TTC549 (cell line): ENCODE measurements around the gene NISCH.

Source experiments
- FAIRE-seq: peaks from 2 replicates; lab custom pipeline; 2012; peaks lifted over from hg19 to GRCh38; lab: Jason Lieb, UNC

The NISCH gene

DNA sequence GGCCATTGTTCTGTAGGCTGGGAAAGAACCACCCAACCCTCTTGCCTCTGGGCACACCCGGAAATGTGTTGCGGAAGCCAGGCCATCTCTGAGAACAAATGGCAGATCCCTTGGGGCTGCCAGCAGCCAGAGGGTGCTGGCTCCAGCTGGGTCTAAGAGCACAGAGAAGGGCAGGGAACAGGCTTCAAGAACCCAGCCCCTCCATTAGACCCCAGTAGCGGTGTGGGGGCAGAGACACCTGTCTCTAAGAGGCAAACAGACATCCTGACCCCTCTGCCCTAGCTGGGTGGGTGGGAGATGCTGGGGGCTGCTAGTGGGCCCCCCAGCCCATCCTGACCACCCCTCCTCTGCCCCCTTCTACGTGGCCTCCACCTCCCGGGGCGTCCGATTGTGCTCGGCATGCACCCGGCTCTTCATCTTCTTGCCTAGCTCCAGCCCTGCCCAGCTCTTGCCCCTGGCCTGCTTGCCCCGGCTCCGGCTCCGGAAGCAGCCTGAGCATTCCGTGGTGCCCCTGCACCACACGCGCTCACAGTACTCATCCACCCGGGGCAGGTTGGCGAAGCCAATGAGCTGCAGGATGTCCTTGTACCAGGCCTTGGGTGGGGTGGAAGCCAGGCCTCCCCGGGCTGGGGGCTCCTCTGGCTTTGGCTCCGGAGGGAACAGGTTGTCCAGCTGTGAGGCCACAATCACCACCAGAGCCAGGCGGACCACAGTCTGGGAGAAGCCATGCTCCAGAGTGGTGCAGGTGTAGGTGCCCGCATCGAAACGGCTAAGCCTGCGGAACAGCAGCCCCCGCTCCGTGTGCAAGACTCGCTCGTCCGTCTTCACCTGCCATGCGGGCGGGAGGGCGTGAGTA lies 19.9 kb upstream of the NISCH start:
- FAIRE-seq, result no peak

DNA sequence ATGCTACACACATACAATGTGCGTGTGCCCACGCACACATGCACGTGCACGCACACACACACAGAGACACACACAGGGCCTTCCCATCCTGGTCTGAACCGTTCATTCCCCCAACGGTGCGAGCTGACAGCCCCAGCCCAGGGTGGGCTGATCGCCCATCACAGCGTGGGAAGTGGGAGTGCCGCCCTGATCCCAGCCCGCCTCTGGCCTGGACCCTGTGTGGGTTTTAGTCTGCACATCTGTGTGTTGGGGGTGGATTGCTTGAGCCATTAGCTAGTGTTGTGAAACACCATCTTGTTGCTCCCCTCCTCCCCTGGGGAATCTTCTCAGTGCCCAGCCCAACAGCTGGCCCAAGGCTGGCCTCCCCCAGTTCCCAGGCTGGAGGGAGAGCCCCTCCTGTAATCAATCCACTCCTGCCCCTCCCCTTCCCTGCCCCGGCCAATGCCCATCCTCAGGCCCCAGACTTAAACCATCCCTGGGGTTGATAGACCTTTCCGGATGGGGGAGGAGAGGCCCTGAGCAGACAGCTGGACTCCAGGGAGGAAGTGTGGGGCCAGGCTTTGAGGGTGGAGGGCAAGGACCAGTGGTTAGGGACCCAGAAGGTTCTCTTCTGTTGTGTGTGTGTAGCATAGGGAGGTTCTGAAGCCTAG lies 18.8 kb upstream of the NISCH start:
- no peak for FAIRE-seq

DNA sequence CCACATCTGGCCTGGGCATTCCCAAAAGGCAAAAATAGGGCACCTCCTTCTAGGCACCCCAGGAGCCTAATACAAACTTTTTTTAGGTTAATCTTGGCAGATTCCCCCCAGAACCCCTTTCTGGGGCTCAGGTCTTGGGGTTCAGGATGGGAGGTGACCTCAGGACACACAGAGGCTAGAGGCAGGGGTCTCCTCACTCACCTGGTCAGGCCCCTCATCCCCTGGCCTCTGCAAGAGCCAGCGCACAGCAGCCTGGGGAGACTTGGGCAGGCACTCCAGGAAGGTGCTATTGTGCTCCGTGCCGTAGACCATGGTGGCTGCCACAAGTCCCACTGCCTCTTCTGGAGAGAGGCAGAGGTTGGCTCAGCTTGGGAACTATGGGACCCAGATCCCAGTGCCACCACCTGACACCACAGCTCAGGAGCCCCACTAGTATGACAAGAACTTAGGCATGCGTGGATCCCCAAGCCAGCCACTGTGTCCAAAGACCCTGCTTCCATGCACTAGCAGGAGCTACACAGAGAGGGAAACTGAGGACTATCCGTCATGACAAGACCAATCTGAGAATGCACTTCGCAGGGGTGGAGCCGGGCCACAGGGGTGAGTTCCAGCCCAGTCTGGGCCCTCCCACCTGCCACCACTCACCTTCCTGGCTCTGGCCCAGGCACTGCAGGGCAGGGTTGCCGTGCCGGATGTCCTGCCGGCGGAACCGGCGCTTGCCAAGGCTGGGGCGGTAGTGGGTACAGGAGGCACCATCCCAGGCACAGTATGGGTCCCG lies 17.9 kb upstream of the NISCH start:
- FAIRE-seq, result no peak

DNA sequence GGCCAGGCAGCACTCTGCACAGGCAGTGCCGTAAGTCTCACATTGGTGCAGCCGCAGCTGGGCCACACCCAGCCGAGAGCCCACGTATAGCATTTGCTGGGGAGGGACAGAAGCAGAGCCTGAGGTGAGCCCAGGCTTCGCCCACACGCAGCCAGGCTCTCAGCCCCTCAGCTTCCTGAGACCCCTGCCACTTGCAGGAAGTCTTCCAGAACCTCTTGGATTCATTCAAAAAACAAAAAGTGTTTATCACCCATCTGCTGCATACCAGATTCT lies 17.4 kb upstream of the NISCH start:
- no peak for FAIRE-seq

DNA sequence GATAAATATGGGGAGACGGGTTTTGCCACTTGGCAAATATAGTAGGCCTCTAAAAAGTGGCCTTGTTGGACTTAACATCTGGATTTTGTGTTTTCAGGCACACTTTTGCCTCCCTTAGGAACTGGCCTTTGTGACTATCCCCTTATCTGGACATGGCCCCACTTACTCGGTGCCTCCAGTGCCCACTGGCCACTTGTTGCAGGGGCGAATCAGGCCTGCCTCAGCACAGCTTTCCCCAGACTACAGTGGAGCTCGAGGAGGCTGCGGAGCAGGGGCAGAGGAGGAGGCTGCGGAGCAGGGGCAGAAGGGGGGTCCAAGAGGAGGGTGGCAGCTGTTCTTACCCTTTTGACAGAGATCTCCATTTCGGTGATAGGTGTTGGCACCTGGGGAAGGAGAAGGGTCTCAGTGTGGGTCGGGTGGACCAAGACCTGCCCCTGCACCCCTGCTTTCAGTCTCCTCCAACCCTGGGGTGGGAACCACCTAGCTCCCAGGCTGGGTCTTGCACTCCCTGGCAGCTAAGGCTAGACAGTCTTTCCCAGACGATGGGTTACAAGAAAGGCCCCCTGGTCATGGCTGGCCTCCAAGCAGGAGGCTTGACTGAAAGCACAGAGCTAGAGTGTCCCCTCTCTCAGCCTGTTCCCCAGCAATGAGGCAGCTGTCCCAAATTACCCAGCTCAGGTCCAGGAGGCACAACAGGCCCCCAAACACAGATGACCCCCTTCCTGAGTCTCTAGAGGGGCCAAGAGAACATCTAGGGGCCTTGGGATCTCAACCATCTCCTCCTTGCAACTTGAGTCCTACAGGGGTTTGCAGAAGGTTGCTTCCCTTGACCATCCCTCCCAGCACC lies 16.6 kb upstream of the NISCH start:
- FAIRE-seq, result no peak

DNA sequence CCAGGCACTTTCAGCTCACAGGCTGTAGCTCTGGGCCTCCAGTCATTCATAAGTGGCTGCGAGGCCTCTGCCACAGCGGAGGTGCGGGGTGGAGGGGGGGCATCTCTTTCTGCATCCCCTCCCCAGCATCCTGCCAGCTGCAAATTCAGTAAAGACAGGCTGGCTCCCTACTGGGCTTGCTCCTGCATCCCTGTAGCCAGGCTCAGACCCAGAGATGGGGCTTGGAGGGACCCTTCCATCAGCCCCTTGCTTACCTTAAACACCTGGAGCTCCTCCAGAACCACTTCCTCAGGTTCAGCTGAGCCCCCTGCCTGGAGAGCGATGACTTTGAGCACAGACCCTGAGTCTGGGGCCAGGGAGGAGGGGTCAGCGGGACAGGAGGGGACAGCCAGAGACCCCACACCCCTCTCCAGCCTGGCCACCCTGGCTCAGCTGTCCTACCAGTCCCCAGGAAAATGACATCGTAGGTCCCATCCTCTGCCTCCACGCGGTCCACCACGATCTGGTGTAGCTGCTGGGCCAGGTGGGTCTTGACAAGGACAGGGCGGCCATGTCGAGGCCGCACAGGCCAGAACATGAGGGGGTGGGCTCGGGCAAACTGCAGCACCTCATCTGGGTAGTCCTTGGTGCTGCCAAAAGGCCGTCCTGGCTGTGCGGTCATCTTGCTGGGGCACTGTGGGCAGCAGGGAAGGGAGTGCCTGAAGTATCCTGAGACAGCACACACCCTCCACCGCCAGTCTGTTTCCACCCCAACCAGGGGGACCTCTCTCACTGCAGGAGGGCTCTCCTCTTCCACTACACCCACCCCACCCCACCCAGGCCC lies 15.8 kb upstream of the NISCH start:
- FAIRE-seq, result no peak

DNA sequence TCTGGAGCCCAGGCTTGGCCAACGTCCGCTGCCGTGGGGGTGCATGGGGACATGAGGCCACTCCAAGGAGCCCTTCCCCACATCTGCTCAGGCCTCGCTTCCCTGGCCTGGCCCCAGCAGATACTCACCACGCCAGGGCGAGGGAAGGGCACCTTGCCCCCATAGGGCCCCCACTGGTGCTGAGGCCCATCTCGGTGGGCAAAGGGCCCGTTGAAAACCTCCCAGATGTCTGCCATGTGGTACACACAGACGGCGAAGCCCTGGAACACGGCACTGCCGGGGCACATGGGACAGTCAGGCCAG lies 15.2 kb upstream of the NISCH start:
- FAIRE-seq, result no peak

DNA sequence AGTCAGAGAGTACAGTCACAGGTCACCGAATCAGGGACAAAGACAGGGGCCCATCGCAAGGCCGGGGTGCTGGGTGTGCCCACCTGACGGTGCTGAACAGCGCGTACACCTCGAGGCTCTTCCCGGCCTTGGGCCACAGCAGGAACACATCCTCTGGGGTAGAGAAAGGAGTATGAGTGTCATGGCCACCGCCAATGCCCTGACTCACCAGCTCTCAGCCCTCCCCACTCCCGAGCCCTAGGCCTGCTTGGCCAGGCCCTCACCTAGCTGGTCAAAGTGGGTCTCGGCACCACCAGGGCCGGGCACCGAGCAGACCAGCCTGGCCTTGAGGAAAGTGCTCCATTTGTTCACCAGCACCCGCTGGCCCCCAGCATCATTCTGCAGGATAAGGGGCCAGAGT lies 14.7 kb upstream of the NISCH start:
- FAIRE-seq, result no peak

DNA sequence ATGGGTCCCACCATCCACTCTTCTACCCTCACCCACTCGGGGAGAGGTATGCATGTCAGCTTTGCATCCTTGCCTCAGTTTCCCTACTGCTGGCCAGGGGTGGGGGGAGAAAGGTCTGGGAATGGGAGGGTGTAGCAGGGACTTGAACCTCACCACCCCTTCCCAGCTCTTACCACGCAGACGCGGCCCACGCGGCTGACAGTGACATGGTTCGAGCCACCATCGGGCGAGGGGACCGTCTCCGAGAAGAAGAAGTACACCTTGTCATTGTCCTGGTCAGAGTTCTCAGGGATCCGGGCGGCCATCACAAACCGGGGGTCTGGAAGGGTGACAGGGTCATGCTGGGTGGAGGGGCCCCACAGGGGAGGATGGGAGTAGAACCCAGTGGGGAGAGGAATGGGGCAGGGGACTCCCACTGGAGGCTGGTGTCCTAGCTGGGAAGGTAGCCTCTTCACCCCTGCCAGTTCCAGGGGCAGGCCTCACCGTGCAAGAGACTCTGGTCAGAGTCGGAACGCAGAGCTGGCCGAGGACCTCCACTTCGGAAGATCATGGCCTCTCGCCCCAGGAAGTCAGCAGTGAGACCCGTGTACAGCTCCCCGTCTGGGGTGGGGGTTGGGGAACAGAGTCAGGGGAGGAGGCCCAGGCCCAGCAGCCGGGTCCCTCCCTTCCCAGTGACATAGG lies 14.2 kb upstream of the NISCH start:
- no peak for FAIRE-seq

DNA sequence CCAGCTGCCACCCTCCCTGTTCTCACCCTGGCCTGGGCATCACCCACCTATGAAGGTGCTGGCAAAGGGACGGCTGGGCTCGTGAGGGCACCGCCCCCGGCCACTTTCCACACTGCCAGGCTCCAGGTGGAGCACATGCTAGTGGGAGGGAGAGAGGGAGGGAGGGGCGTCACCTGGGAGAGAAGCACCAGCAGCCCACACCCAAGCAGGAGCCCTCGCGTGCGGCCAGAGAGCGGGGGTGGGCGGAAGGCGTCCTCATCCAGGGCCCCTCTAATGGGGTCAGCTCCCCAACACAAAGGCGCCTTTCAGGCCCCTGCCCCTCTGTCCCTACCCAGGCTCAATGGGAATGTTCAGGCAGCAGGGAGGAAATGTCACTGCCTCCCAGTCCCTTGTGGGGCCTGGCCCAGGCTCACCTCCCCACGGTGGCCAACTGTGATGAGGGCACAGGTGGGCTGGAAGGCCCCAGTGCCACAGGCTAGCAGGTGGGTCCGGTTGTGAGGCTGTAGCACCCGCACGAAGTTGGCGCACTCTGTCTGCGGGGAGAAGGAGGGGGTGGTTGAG lies 13.6 kb upstream of the NISCH start:
- FAIRE-seq, result no peak

DNA sequence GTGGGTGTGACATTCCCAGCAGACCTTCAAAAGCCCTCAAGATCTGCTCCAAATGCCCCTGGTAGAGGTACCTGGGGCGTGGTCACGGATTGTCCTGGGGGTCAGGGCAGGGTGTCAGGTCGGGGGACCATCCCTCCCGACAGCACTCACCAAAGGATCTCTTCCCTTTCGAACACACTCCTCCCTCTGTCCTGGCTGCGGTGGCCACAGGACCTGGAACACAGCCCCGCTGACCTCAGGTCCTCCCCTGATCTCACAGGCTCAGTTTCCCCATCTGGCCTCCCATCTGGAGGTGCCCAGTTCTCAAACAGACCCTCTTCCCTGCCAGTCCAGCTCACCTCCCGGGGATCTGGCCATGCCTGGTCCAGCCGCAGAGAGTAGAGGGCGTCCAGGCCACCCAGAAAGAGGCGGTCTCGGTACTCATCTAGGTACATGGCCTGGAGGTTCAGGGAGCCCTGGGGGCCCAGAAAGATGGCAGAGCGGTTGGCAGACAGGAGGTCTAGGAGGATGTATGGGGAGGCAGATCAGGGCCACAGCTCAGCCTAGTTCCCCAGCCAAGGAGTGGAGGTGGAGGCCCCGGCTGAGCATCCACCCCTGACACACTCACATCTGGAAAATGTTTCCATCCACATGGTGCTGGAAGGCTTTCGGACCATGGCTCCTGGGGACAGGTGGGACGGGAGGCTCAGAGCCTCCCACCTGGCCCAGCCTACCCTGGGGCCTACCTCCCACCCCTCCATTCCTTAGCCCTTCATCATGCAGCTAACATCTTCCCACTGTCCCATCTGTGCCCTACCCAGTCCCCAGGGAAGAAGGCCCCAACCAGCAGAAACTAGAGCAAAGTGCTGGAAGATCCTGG lies 12.8 kb upstream of the NISCH start:
- FAIRE-seq, result no peak

DNA sequence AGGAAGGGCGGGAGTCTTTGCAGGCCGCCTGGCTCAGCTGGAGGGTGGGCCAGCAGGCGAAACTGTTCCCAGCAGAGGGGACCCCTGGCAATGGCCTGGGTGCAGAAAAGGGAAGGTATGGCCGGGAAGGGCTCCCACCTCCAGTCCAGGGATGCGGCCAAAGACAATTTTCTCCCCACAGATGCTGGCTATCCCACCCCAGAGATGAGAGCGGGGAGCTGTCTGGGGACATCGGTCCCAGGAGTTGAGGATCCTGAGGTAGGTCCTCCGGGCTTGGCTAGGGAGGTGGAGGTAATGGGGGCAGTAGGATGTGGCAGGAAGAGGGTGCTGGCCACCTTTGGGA lies 12.2 kb upstream of the NISCH start:
- no peak for FAIRE-seq

DNA sequence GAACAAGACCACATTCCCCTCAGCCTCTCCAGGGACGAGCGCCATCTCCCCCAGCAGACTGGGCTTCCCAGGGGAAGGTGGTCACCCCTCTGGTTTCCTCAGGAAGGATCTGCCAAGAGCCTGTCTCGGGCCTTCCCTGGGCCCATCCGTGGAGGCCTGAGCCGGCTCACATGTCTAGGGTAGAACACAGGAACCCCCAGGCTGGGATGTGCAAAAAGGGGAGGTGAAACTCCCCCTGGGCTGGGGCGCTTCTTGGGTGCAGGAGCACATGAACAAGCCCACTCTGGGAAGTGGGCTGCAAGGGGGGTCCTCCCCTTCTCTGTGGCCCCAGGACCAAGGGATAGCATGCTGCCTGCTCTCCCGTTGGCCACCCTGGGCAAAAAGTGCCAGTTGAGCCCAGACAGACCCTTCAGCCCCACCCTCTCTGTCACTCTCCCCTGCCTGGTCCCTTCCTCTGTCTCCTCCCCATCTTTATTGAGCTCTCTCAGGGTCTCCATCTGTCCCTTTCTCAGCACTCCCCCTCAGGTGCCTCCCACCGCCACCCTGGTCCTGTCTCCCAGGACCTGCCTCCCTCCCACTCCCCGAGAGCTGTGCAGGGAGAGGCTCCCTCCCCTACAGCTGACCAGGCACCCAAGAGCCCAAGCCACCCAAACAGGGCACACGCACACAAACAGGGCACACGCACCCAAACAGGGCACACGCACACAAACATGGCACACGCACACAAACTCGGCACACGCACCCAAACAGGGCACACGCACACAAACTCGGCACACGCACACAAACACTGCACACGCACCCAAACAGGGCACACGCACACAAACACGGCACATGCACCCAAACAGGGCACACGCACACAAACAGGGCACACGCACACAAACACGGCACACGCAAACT lies 11.4 kb upstream of the NISCH start:
- FAIRE-seq, result no peak

DNA sequence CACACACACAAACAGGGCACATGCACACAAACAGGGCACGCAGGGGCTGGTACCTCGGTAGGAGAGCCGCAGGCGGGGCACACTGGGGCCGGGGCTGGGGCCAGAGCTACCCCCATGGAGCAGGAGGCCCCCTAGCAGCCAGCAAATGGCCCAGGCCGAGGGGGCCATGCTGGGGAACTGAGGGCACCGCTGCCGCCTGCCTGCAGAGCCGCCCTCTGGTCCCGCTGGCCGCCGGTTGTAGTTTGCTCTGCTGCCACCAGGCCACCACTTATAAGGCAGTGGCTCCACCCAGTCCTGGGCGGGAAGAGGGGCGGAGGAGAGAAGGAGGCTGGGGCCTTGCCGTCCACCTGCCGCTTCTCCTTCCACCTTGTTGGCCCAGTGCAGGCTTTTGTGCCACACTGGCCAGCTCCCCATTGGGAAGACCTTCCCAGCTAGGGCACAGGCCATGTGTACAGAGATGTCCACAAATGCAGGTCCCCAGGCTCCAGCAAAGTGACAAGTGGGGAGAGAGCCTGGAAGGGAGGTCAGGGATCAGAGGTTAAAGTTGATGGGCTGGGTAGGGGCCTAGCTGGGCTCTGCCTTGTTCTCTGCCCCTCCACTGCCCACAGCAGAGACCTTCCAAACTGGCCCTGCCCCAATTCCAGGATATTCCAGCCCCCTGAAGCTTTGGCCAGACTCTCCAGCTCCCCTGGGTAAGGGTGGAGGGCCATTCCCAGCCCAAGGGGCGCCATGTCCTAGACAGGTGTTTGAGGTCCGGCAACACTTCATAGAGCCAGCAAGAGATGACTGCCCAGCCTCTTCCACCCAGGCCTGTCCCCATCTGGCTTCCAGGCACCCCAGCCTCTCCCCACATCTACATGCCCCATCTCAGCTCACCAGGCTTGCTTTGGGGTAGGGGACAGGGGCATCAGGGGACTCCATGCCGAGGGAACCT lies 10.3 kb upstream of the NISCH start, which contains the start of gene SEMA3G:
Gene SEMA3G (minus strand): TSS at position 244 of the 934 bp plus-strand sequence. CDS start 76 bp downstream, at position 168.
- FAIRE-seq, result no peak

DNA sequence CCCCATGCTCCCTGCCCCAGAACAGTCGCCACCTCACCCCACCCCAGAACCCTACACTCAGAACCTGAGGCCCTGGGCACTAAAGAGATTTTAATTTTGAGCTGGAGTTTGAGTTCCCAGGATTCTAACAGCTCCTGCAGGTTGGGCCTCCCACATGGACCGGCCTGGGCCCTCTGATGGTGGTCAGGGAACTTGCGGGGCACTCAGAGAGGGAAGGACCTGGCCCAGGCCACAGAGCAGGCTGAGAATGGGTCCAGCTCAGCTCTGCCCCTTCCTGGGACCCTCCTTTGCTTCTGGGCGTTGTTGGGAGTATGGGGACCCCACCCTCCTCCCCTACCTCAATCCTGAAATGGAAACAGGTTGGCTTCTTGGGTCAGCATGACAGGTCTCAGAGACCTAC lies 9.4 kb upstream of the NISCH start:
- FAIRE-seq, result no peak

DNA sequence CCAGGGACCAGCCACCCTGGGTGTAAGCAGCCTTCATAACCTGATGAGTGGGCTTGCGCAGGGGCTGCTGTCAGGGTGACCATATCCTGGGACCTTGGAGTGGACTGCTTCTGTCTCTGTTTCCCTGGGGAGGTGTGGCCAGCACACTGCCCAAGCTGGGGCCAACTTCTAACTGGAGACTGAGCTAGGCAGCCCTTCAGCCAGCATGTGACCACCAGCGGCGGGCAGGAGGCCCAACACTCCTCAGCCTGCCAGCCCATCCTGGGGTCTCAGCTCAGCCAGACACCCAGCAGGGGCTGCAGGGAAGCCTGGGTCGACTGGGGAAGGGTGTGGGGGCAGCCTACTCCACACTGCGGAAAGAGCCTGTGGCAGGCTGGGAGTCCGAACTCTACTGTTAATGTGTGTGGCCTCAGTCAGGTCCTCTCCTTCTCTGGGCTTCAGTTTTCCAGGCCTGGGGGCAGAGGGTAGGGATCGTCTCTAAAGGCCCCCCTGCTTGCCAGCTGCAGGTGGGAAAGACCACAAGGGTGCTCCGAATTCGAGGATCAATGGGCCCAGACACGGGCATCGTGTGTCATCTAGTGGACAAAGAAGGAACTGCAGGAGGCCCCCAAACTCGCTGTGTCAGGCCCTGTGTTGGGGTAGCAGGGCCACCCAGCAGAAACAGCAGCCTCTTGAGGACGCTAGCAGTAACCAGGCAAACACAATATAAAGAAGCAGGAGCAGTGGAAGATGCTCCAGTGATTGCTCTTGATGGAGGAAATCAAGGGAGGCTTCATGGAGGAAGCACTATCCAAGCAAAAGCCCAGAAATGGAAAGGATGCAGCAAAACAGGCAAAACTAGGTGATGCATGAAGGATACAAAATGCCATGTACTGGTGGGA lies 8.5 kb upstream of the NISCH start:
- no peak for FAIRE-seq
